H1 (cell line): ENCODE results near the gene SLC7A7.
A peak's percentile ranks its signal among the peaks of the same experiment; 100 is the strongest.

Experiments used
- ASH2L ChIP-seq: fragments of 200-600, 300-600 bp; sonication (generic); IDR thresholded peaks from one replicate; pipeline ENCODE4 v1.7.1; 2017; ENCODE audit warnings: low read length
- BRCA1 ChIP-seq: IDR thresholded peaks from 2 replicates; pipeline ENCODE4 v1.6.1; 2012; ENCODE audit warnings: low read depth, low read length, improper control_type of control experiment
- HDAC6 ChIP-seq: IDR thresholded peaks from one replicate; pipeline ENCODE4 v1.7.1; 2012; ENCODE audit warnings: low read depth, mild to moderate bottlenecking, inconsistent platforms, low read length, moderate library complexity
- KDM1A ChIP-seq: fragments of 200-600, 300-600 bp; sonication (generic); IDR thresholded peaks from 2 replicates; pipeline ENCODE4 v1.7.1; 2016; ENCODE audit warnings: mild to moderate bottlenecking, low read length, borderline replicate concordance
- NRF1 ChIP-seq: IDR thresholded peaks from 2 replicates; pipeline ENCODE4 v1.6.1; 2011; ENCODE audit warnings: mild to moderate bottlenecking, low read depth, low read length, improper control_type of control experiment
- POLR2AphosphoS5 ChIP-seq: IDR thresholded peaks from 2 replicates; pipeline ENCODE4 v1.6.1; 2011; ENCODE audit warnings: low read depth, low read length
- RBBP5 ChIP-seq: IDR thresholded peaks from 2 replicates; pipeline ENCODE4 v1.7.1; 2012; ENCODE audit warnings: low read depth, mild to moderate bottlenecking, inconsistent platforms, low read length, moderate library complexity, borderline replicate concordance
- RFX5 ChIP-seq: IDR thresholded peaks from 2 replicates; pipeline ENCODE4 v1.6.1; 2011; ENCODE audit warnings: low read depth, low read length, improper control_type of control experiment, borderline replicate concordance
- SIN3A ChIP-seq, 2 experiments: IDR thresholded peaks in 1 of 2; conservative IDR thresholded peaks in 1 of 2; 2 replicates each; pipeline ENCODE4 v1.6.1; 2011 to 2012; ENCODE audit warnings: low read length in 2 of 2, improper control_type of control experiment in 1 of 2, low read depth in 1 of 2, mild to moderate bottlenecking in 1 of 2
- TEAD4 ChIP-seq: IDR thresholded peaks from 2 replicates; pipeline ENCODE4 v1.6.1; 2012; ENCODE audit warnings: low read depth, low read length, inconsistent platforms, mixed read lengths
- TF ChIP-seq, protein P1 (sequence below), 3 experiments: IDR thresholded peaks; 1 replicate in 2 of 3; 2 replicates in 1 of 3; pipeline versions ENCODE4 v1.5.1 to v1.6.1; 2011; ENCODE audit warnings: low read length in 3 of 3, mild to moderate bottlenecking in 3 of 3, inconsistent platforms in 2 of 3, low read depth in 1 of 3, moderate library complexity in 1 of 3; ENCODE audit not compliant: insufficient read depth in 1 of 3; ENCODE audit errors: control extremely low read depth in 1 of 3

DNA sequence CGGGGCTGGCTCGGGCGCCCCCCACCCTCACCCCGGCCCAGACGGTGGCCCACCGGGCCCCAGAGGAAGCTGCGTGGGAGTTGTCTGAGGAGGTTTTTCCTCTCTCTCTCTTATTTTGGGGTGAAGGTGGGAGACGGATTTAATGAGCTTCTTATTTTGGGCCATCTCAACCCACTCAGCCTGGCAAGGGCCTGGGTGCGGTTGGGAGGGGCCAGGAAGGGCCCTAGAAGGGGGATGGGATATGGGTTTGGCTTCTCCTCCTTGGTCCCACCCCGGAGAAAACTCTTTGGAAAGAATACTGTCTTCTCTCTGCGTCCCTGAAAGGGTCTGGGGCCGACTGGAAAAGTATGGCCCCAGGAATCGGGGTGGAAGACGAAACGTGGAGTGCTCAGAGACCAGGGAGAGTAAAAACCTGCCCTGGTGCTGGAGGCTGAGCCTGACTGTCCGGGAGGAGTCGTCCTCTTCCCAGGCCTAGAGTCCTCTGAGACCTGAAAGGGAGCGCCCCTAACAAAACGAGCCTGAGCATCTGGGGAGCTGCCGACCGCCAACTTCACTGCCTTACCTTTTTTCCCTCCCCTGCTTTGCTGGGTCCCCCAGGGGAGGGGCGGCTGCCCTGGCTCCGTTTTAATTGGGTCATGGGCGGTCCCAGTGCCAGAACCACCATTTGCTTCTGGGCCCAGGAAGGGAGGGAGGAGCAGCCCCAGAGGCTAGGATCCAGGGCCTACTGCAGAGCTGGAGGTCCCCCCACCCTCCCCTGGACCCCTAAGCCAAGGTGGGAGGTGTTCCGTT, 22.7 kb upstream of the SLC7A7 start:
- TF ChIP-seq NRF1 (no peak), HDAC6 (no peak), SIN3A (conservative IDR thresholded peaks at IDR 0.05 in 1 of 2, IDR thresholded peaks at IDR 0.05 in 1 of 2; ENCODE audit: low read depth in 1 of 2, low read length in 2 of 2) (no peak), POLR2AphosphoS5 (peak; percentile 49; the same call in 1 of the 2 replicates), RBBP5 (no peak), BRCA1 (no peak), KDM1A (no peak), TEAD4 (no peak), ASH2L (no peak), RFX5 (no peak)
- TF ChIP-seq, protein P1, sequence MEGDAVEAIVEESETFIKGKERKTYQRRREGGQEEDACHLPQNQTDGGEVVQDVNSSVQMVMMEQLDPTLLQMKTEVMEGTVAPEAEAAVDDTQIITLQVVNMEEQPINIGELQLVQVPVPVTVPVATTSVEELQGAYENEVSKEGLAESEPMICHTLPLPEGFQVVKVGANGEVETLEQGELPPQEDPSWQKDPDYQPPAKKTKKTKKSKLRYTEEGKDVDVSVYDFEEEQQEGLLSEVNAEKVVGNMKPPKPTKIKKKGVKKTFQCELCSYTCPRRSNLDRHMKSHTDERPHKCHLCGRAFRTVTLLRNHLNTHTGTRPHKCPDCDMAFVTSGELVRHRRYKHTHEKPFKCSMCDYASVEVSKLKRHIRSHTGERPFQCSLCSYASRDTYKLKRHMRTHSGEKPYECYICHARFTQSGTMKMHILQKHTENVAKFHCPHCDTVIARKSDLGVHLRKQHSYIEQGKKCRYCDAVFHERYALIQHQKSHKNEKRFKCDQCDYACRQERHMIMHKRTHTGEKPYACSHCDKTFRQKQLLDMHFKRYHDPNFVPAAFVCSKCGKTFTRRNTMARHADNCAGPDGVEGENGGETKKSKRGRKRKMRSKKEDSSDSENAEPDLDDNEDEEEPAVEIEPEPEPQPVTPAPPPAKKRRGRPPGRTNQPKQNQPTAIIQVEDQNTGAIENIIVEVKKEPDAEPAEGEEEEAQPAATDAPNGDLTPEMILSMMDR (IDR thresholded peaks at IDR 0.05; ENCODE audit: control extremely low read depth in 1 of 3, insufficient read depth in 1 of 3, low read depth in 1 of 3, low read length in 3 of 3) = 0 out of 4 replicates have a peak, but pooled peaks of 1 of the 3 experiments have one; percentile 2
